GM12801 (cell line): ENCODE results near the gene UBALD2.

Source experiments
- TF ChIP-seq, protein P1 (sequence below): IDR thresholded peaks from one replicate; pipeline ENCODE4 v1.5.1; 2011; ENCODE audit warnings: control low read depth; ENCODE audit not compliant: insufficient read length; ENCODE audit errors: extremely low read depth

The UBALD2 gene

DNA sequence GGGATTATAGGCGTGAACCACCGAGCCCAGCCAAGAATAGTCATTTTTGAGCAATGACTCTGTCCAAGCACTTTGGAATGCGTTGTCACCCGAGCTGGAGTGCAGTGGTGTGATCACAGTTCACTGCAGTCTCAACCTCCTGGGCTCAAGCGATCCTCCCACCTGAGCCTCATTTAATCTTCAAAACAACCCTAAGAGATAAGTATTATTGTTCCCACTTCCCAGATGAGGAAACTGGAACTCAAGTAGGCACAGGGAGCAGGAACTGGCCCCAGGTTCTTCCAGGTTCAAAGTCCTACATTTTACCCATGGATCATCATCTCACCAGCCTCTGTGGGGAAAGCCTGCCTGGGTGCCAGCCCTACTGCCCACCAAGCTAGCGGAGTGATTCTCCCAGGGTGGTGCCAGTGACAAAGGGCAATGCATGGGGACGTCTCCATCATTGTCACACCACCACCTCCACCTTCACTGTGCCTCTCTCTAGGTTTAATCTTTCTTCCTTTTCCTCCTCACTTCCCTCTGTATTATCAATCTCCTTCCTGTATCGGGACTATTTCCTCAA is 13.6 kb upstream of the UBALD2 start:
- TF ChIP-seq, protein P1, sequence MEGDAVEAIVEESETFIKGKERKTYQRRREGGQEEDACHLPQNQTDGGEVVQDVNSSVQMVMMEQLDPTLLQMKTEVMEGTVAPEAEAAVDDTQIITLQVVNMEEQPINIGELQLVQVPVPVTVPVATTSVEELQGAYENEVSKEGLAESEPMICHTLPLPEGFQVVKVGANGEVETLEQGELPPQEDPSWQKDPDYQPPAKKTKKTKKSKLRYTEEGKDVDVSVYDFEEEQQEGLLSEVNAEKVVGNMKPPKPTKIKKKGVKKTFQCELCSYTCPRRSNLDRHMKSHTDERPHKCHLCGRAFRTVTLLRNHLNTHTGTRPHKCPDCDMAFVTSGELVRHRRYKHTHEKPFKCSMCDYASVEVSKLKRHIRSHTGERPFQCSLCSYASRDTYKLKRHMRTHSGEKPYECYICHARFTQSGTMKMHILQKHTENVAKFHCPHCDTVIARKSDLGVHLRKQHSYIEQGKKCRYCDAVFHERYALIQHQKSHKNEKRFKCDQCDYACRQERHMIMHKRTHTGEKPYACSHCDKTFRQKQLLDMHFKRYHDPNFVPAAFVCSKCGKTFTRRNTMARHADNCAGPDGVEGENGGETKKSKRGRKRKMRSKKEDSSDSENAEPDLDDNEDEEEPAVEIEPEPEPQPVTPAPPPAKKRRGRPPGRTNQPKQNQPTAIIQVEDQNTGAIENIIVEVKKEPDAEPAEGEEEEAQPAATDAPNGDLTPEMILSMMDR = no peak

DNA sequence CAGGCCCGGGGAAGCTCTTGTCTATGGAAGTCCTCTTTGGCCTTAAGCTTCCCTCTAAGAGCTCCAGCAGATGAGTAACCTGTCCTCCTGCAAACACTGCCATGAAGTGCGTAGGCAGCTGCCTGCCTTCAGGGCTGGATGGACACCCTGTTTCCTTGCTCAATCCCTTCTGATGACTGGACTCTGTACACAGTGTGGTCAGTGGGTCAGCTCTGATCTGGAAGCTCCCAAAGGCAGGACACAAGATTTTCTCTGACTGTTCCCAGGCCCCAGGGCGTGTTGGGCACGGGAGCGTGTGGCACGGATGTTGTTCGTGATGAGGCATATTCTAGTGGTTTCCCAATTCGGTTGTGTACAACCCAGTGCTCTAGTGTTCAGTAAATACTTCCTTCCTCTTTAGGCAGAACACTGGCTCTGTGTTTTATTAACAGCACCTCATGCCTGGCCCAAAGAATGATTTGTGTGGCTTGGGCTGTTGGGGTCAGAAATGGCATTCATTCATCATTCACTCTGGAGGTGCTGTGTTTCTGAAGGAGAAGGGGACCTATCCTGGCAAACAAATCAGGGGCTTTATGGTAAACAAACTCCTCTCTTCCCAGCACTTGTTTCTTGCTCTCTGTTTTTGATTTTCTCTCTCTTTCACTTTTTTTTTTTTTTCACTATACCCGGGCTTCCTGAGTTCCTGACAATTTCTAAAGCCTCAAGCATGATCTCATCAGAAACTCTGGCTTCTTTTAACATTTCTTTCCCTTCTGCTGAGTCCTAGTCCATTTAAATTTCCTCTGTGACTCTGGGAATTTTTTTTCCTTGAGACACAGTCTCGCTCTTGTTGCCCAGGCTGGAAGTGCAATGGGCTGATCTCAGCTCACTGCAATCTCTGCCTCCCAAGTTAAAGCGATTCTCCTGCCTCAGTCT is 12.9 kb upstream of the UBALD2 start:
- TF ChIP-seq, protein P1 = no peak

DNA sequence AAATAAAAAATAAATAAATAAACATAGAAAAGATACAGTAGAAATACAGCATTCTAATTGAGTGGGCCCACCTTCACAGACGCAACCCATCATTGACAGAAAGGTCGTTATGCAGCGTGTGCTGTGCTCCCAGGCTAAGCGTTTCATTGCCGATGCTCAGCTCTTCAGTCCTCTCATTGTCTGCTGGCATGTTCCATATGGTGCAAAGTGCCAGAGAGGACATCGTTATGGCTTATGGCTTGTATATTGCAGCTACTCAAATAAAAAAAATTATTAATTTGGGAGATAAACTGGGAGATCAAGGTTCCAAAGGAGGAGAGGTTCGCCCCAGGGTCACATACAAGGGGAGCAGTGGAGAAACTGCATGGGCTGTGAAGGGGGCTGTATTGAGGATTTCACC is 11.3 kb upstream of the UBALD2 start:
- TF ChIP-seq, protein P1 = no peak

GRCh38 chr17:76254275-76254674 is 10.9 kb upstream of the UBALD2 start:
- TF ChIP-seq, protein P1 = no peak

DNA sequence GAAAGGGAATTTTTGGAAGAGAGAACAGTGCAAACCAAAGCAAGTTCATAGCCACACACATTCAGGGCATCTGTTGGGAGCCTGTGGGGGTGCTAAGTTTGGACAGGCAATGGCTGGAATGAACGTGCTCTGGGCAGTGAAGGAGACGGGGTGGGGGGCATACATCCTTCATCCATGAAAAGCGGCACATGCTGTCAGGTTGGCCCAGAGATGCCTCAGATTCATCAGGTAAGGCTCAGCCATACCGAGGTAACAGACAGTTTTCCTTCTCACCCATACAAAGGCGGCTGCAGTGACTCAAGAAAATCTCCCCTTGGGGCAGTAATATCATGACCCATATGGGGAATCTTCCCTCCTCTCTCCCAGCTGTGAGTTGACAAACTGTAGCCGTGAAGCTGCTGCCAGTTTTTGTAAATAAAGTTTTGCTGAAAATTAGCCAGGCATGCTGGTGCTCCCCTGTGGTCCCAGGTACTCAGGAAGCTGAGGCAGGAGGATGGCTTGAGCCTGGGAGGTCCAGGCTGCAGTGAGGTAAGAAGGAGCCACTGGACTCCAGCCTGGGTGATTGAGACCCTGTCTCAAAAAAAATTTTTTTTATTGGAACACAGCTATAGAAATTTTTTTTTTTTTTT is 9.2 kb upstream of the UBALD2 start:
- TF ChIP-seq, protein P1 = no peak

- TF ChIP-seq, protein P1 = no peak
Observed at GRCh38 chr17:76260220-76260619, 4.9 kb upstream of the UBALD2 start.

- TF ChIP-seq, protein P1 = no peak
Observed at GRCh38 chr17:76260669-76261068, 4.5 kb upstream of the UBALD2 start.
